ENCODE data around the gene NTNG1.

The NTNG1 gene

GRCh38 chr1:107342316-107342715 lies 201.5 kb downstream of the NTNG1 start:
- no peak for DNase-seq (ENCODE audit: low read depth)

- DNase-seq (ENCODE audit: low read depth): no peak
Measured at GRCh38 chr1:107342768-107343167, 201.9 kb downstream of the NTNG1 start.

- DNase-seq (ENCODE audit: low read depth): no peak
Measured at GRCh38 chr1:107343601-107344000, 202.8 kb downstream of the NTNG1 start.

- no peak for DNase-seq (ENCODE audit: low read depth)
Measured at GRCh38 chr1:107344268-107344760, 203.5 kb downstream of the NTNG1 start.

- DNase-seq (ENCODE audit: low read depth): no peak
Measured at GRCh38 chr1:107344836-107345235, 204.0 kb downstream of the NTNG1 start.

GRCh38 chr1:107352850-107353249 lies 212.0 kb downstream of the NTNG1 start:
- DNase-seq (ENCODE audit: low read depth): no peak

GRCh38 chr1:107357376-107357775 lies 216.5 kb downstream of the NTNG1 start:
- no peak for DNase-seq (ENCODE audit: low read depth)

GRCh38 chr1:107358619-107359327 lies 217.9 kb downstream of the NTNG1 start:
- DNase-seq (ENCODE audit: low read depth): no peak

- no peak for DNase-seq (ENCODE audit: low read depth)
Measured at GRCh38 chr1:107359472-107360241, 218.8 kb downstream of the NTNG1 start.

GRCh38 chr1:107362468-107363140 lies 221.8 kb downstream of the NTNG1 start:
- no peak for DNase-seq (ENCODE audit: low read depth)

GRCh38 chr1:107363154-107363553 lies 222.3 kb downstream of the NTNG1 start:
- DNase-seq (ENCODE audit: low read depth): no peak

- no peak for DNase-seq (ENCODE audit: low read depth)
Measured at GRCh38 chr1:107365527-107366240, 224.8 kb downstream of the NTNG1 start.

GRCh38 chr1:107378426-107378825 lies 237.6 kb downstream of the NTNG1 start:
- no peak for DNase-seq (ENCODE audit: low read depth)

GRCh38 chr1:107378866-107379265 lies 238.0 kb downstream of the NTNG1 start:
- no peak for DNase-seq (ENCODE audit: low read depth)

GRCh38 chr1:107379826-107380225 lies 239.0 kb downstream of the NTNG1 start:
- no peak for DNase-seq (ENCODE audit: low read depth)

- DNase-seq (ENCODE audit: low read depth): no peak
Measured at GRCh38 chr1:107389410-107390396, 248.9 kb downstream of the NTNG1 start.

GRCh38 chr1:107394301-107394700 lies 253.5 kb downstream of the NTNG1 start:
- DNase-seq (ENCODE audit: low read depth): no peak

GRCh38 chr1:107401704-107402103 lies 260.9 kb downstream of the NTNG1 start:
- DNase-seq (ENCODE audit: low read depth): no peak

- no peak for DNase-seq (ENCODE audit: low read depth)
Measured at GRCh38 chr1:107404756-107405155, 263.9 kb downstream of the NTNG1 start.

- DNase-seq (ENCODE audit: low read depth): no peak
Measured at GRCh38 chr1:107405236-107405635, 264.4 kb downstream of the NTNG1 start.

GRCh38 chr1:107407011-107407410 lies 266.2 kb downstream of the NTNG1 start:
- DNase-seq (ENCODE audit: low read depth): no peak

Measured in stimulated activated CD8-positive, alpha-beta memory T cell treated with anti-CD3 and anti-CD28 coated beads, Interleukin-12 subunit alpha, Interleukin-12 subunit beta, amount 100 ng/mL, for 4 hours (primary cell).